ENCODE data around the gene SFTA2.

Gene SFTA2

GRCh38 chr6:30974490-30975252 lies 42.7 kb upstream of the SFTA2 start (continued):
- TF ChIP-seq PRDM2 (tag by site-specific recombination; IDR thresholded peaks at IDR 0.05; ENCODE audit: borderline replicate concordance) = no peak
- TF ChIP-seq ZNF133 (tag by site-specific recombination; IDR thresholded peaks at IDR 0.05) = no peak
- no peak for TF ChIP-seq ZBTB6 (tag by site-specific recombination; IDR thresholded peaks at IDR 0.05)
- TF ChIP-seq KLF17 (tag by site-specific recombination; IDR thresholded peaks at IDR 0.05) = no peak
- no peak for TF ChIP-seq ZNF510 (tag by site-specific recombination; IDR thresholded peaks at IDR 0.05; ENCODE audit: insufficient replicate concordance)
- no peak for TF ChIP-seq SCRT2 (tag by site-specific recombination; IDR thresholded peaks at IDR 0.05)
- no peak for TF ChIP-seq ZFP41 (tag by site-specific recombination; IDR thresholded peaks at IDR 0.05; ENCODE audit: borderline replicate concordance)
- no peak for TF ChIP-seq PBX3 (CRISPR knock-in tag; IDR thresholded peaks at IDR 0.05)

- CTCF ChIA-PET = interaction anchor here (0.6 to 3.1 kb wide), 3 partner anchors 9 to 57 kb away, joined by 3 to 8 read pairs (median 6); no protein-coding TSS in a partner anchor
- POLR2A ChIA-PET = interaction anchor here (0.9 kb wide), 1 partner anchor 9 kb away, joined by 3 read pairs; no protein-coding TSS in a partner anchor
- no peaks in the 10 kb centered on the region for H3K36me3 ChIP-seq (ENCODE audit: control insufficient read depth in 2 of 2, insufficient read depth in 1 of 2, low read length in 2 of 2)
Observed at GRCh38 chr6:30972816-30973215, 40.8 kb upstream of the SFTA2 start.

More at GRCh38 chr6:30972816-30973215, 40.8 kb upstream of the SFTA2 start:
- TF ChIP-seq ZNF791 (tag by site-specific recombination; IDR thresholded peaks at IDR 0.05) (no peak), ZBTB11 (tag by site-specific recombination; conservative IDR thresholded peaks at IDR 0.05; ENCODE audit: low read depth) (no peak), ZFP3 (tag by site-specific recombination; IDR thresholded peaks at IDR 0.05; ENCODE audit: low read depth) (no peak), GLI2 (tag by site-specific recombination; IDR thresholded peaks at IDR 0.05; ENCODE audit: borderline replicate concordance, low read depth) (no peak), FEZF1 (tag by site-specific recombination; IDR thresholded peaks at IDR 0.05) (no peak), WT1 (tag by site-specific recombination; IDR thresholded peaks at IDR 0.05) (no peak), ZNF776 (tag by site-specific recombination; IDR thresholded peaks at IDR 0.05; ENCODE audit: borderline replicate concordance) (no peak), ZNF658 (tag by site-specific recombination; IDR thresholded peaks at IDR 0.05) (no peak), ZNF548 (tag by site-specific recombination; IDR thresholded peaks at IDR 0.05) (no peak), ZNF645 (tag by site-specific recombination; IDR thresholded peaks at IDR 0.05) (no peak), BCL11A (tag by site-specific recombination; IDR thresholded peaks at IDR 0.05; ENCODE audit: low read depth) (no peak)
- no peaks in the 10 kb centered on the region for H3K9me3 ChIP-seq (ENCODE audit: control insufficient read depth, insufficient read depth, low read depth, low read length)
- no peaks in the 10 kb centered on the region for H3K4me1 ChIP-seq (ENCODE audit: control insufficient read depth, insufficient read depth, low read length)
- no peak overlapping the region for H3K4me3 ChIP-seq (ENCODE audit: low read depth, low read length)
- H3K27ac ChIP-seq (ENCODE audit: extremely low read depth, low read depth, low read length) = no peak overlapping the region

Data from HEK293 (cell line).